NAMALWA (cell line): ENCODE results near the gene STK32C.
"Not testable (repeated sequence)": the region's sequence is repeated elsewhere in the genome, so short reads cannot be mapped to it uniquely, and the experiment has no call there.

Source experiments
- DNase-seq: peaks from one replicate; pipeline ENCODE4 v3.0.0-alpha.2; 2015; ENCODE audit warnings: low spot score

The STK32C gene

DNA sequence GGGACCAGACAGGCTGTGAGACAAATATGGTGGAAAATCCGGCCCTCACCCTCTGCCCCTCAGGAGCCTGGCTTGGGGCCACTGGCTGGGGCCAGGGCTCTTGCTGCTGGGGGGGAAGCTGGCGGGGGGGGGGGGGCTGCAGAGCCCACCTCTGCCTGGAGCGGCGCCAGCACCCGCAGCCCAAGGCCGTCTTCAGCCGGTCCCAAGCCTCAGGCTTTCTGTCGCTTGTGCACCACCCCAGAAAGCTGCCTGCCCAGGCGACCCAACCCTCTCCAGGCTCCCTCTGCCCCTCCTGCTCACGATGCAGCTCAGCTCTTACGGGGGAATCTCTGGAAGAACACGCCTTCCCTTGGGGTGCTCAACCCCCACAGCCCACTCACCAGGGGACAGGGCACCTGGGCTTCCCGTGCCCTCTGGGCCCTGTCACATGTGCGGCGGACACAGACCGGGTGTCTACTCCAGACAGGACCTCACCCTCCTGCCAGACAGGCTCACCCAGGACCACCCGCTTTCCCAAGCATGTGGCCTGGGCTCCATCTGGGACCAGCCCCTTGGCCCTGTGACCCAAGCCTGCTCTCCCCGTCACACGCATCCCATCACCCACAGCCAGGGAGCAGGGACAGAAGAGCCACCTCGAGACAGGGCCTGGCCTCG lies 77.1 kb downstream of the STK32C start:
- no peak for DNase-seq

DNA sequence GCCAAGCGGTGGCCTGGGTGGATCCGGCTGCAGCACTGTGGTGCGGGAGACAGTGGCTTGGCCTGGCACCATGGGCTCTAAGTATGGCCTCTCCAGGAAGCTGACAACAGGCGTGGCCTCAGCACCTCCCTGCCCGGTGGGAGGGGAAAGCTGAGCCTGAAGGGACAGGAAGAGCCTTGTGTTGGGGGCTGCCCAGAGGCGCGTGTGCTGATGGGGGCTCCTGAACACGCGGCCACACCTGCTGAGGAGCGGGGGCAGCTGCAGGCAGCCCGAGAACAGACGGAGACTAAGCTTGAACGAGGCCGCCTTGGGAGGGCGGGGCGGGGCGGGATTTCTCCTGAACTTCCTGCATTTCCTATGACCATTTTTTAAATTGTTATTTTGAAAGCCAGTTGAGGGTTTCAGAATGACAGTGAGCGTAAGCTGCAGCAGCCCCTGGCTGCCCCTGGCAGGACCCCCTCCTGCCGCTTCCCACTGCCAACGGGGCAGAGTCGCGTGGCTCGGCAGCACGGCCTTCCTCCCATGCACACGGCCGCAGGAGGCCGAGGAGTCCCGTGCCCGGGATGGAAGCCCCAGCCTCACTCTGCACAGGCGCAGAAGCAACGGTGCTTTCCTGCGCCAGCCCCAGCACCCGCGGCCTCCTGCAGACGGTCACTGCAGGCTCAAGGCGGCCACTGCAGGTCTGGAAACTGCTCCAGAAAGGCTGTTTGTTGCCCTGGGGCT lies 77.8 kb downstream of the STK32C start:
- DNase-seq: no peak

DNA sequence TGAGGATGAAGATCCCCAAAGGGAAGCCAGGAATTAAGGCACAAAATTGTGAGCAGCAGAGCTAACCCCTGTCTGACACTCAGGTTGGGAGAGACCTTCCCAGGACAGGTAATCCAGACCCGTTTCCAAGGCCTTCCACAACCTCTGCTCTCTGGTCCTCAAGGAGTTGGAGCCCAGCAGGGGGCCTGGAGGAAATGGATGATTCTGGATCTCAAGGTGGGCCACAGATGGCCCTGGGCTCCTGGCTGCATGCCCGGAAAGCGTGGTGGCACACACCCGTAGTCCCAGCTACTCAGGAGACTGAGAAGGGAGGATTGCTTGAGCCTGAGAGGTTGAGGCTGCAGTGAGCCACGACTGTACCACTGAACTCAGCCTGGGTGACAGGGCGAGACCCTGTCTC lies 78.7 kb downstream of the STK32C start:
- no peak for DNase-seq

DNA sequence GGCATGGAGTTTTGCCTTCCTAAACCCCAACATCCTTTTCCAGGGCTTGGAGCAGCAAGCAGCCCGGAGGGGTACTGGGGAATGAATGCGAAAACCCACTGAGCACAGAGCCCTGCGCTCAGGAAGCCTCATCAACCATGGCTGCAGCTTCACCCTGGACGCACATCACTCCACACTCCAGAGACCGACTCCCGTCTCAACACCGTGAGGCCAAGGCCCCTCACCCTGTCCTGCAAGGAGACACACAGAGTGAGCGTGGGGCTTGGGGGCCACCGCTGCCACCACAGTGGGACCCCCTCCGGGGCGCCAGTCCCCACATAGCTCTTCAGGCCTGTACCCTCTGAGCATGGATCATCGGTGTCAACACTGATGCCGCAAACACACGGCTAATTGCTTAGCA lies 79.1 kb downstream of the STK32C start:
- no peak for DNase-seq

DNA sequence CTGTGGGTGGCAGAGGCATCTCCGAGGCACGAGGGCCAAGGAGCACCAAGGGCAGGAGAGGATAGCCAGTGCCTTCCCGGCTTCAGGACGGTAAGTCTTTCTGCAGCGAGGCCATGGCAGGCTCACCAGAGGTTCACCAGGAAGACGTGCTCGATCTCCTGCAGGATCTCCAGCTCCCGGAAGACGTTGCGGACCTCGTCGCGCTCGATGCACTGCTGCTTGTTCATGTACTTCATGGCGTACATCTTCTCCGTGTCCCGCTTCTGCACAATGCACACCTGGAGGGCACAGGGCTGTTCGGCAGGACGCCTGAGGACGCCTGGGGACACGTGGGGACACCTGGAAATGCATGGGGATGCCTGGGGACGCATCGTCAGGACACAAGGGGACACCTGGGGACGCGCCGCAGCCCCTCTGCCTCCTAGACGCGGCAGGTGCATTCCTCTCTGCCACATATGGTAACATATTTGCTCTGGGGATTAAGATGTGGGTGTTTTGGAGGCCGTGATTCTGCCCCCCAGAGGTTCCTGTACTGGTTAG lies 79.8 kb downstream of the STK32C start:
- DNase-seq: no peak

DNA sequence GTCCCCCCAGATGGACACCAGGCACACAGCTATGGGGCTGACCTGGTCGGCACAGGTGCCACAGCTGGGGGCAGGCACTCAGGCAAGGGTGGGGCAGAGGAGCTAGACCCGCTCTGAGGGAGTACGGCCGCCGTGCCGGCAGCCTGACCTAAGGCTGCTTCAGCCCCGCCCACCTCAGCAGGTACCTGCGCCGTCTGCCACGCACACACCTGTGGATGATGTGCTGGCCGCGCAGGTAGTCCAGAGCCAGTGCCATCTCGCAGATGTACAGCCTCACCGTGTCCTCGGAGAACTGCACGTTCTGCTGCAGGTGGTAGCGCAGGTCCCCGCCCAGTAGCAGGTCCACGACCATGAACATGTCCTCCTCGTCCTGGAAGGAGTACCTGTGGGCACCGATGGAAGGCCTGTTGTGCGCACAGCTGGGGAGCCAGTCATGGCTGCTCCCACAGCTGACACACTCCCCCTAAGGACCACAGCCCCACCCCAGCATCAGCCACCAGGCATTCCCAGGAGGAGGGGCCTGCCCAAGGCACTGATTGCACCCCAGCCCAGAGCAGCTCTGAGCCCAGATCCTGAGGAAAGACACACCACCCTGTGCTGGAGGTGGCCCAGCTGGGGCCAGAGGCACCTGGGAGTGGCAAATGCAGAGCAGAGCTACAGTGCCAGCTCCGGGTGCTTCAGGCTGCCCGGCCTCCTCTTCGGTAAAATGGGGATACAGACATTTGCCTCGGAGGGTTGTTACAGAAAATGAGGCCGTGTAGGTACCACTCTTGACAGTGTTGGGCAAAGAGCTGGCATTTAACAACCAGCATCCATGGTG lies 81.0 kb downstream of the STK32C start:
- no peak for DNase-seq

DNA sequence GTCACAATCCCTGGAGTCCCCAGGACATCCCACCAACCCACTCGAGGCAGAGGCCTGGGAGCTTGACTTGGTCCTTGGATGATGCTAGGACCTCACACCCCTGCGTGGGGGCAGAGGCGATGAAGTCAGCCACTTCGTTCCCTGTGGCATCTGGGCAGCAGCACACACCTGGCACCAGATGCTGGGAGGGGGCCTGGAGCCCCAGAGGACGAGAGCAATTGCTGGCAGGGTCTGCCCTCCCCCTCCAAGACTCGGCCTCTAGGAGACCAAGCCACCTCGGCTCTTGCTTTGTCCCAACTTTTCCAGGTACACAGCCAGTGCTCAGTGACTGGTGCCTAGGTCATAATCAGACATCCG lies 81.9 kb downstream of the STK32C start:
- DNase-seq: no peak

DNA sequence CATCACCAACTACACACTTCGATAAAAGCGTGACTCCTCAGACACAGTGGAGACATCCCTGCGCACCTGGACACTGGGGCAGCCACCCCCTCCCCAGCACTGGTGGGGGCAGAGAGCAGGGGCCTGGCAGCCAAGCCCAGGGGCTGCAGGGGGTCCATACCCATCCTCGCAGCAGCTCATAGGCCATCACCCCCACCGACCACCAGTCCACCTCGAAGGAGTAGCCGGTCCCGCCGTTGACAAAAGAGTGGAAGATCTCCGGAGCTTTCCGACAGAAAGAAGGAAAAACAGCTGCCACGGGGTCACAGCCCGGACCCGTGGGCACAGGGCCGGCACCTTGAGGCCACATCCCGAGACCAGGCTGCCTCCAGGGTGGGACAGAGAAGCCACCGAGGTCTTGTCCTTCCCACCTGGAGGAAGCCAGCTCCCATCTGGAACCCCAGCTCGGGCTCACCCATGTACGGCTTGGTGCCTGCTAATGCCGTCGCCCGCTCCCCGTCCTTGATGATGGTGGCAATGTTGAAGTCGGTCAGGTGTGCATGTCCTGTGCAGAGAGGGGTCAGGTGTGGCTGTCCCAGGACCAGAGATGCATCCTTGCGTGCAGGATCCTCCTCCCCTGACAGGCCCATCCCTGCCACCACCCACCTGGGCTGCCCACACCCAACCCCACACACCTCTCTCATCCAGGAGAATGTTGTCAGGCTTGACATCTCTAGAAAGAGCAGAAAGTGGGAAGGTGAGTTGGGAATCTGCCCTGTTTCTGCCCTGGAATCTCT lies 82.5 kb downstream of the STK32C start:
- no peak for DNase-seq

DNA sequence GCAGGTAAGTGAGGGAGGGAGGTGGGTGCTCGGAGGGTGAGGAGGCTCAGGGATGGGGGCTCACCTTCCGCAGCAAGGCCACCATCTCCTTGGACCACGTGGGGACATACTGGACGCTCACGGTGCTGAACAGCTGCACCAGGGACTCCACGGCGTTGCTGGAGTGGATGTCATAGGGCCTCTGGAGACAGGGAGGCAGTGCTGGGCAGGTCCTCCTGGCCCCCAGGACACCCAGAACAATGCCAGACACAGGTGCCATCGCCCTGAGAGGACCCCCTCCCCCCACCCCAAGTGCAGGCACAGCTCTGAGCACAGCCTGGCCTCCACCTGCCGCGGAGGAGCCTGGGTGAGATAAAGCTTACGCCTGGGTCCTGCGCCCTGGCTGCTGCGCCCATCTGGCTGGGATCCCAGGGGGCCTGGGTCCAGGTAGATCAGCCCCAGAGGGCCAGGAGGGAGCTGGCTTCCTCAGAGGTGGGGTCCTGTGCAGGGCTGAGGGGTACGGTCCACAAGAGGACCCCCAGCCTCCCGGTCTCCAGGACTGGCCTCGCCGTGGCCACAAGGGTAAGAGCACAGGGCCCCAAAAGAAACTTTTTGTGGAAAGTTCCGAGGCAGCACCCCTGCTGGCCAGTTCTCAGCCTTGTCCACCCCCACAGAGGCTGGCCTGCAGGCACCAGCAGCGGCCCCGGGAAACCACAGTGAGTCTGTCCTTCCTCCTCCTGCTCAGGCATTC lies 83.2 kb downstream of the STK32C start:
- DNase-seq: no peak

DNA sequence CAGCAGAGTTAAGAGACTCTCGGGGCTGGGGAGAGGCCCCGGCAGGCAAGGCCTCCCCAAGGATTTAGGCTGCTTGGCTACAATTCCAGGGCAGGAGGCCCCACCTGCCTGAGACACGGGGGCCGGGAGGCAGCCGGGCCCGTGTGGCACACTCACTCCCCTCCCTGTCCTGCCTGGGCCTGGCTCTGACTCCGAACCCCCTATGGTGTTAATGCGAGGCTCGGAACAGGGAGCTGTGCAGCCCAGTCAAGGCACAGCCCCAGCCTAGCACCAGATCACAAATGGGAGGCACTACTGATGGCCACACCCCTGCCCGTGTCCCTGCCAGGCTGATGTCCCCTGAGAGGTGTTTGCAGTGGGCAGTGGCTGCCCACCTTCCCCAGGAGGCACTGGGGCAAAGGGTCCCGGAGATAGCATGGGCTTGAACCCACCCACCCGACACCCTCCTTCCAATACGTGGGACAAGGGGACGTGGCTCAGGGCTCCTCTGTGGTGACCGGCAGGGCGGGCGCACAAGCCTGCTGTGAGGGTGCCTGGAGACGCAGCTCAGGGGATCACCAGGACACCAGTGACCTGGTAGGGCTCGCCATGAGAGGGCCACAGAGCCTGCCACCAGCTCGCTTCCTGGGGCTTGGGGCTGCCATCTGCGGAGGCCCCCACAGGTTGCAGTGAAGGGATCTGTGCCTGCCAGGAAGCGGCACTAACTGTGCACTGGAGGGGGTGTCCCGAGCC lies 84.0 kb downstream of the STK32C start:
- no peak for DNase-seq

DNA sequence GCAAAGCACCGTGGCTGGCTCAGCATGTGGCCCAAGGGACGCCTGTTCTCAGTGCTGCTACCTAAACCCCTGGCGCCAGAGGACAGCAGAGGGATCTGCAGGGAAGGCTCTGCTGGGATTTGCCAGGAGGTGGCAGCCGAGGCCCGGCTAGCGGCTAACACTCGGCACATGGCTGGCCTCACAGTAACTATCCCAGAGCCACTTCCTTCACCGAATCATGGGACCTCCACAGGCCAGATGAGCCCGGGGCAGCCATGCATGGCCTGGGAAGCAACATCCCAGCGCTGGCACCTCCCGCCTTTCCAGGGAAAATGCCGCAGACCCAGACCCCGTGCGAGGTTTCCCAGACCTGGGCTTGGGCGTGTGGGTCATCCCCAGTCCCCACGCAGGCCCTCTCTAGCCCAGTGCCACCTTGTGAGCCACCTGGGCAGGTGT lies 84.6 kb downstream of the STK32C start:
- no peak for DNase-seq

DNA sequence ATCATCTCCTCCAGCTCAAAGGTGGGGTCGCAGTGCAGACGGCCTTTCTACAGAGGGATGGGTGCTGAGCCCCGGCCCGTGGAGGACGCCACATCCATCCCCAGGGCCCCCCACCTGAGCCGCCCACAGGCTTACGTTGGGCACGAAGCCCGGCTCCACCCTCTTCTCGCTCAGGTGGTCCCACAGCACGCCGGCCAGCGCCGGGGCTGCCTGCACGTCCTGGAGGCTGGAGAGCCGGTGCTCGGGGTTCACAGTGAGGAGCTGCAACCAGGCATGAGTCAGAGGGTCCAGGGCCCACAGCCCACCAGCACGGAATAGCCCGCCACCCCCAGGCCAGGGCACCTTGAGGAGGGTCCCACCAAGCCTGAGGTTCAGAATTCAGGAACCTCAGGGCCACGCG lies 85.0 kb downstream of the STK32C start:
- DNase-seq: no peak

DNA sequence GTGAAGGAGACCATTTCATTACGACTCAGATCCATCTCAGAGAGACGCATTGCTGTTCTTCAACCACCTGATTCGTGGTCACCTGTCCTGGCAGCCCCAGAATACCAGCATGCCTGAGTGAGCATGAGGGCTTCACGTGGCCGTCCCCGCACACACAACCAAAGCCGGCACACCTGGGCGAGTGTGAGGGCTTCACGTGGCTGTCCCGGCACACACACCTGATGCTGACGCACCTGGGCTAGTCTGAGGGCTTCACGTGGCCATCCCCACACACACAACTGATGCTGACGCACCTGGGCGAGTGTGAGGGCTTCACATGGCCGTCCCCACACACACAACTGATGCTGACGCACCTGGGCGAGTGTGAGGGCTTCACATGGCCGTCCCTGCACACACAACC lies 86.8 kb downstream of the STK32C start:
- DNase-seq: not testable (repeated sequence)

DNA sequence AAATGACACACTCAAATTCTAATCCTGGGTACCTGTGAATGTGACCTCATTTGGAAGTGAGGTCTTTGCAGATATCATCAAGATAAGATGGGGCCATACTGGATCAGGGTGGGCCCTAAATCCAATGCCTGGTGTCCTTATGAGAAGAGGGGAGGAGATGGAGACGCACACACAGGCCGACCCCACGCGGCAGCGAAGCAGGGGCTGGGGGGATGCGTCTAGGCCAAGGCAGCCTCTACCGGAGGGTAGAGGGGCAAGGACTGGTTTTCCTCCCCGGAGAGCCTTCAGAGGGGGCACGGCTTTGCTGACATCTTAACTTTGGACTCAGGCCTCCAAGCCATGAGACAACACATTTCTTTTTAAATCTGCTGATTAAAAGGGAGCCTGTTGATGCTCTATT lies 87.7 kb downstream of the STK32C start:
- DNase-seq: no peak

DNA sequence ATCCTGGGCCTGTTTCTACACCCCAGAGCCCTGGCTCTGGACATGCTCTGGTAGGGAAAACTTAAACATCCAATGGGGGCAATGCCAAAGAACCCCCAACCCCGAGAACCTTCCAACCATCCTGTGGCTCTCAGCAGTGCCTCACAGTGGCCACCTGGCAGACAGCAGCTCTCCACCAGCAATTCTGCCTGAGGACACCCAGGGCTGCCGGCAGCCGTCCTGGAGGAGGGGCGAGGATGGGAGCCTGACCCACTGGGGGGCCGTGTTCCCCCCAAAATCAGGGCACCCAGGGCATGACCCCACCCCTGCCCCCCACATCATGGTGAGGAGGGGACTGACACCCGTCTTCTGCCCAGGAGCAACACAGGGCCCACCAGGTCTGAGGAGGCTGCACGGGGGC lies 88.3 kb downstream of the STK32C start:
- no peak for DNase-seq

DNA sequence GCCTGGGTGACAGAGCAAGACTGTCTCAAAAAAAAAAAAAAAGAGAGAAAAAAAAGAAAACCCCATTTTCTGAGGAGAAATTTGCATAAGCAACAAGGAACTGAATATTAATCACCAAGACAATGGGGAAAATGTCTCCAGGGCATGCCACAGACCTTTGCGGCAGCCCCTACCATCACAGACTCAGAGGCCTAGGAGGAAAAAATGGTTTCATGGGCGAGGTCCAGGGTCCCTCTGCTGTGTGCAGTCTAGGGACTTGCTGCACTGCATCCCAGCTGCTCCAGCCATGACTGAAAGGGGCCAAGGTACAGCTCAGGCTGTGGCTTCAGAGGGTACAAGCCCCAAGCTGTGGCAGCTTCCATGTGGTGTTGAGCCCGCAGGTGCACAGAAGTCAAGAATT lies 91.3 kb downstream of the STK32C start:
- DNase-seq: not testable (repeated sequence)

DNA sequence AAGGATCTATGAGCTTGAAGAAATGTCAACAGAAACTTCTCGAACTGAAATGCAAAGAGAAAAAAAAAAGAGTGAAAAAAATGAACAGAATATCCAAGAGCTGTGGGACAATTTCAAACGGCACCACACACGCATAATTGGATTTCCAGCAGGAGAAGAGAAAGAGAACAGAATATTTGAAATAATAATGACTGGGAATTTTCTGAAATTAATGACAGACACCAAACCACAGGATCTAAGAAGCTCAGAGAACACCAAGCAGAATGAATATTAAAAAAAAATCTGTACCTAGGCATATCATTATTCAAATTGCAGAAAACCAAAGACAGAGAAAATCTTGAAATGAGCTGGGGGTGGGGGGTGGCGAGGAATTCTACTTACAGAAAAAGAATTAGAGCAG lies 93.8 kb downstream of the STK32C start:
- DNase-seq: no peak

DNA sequence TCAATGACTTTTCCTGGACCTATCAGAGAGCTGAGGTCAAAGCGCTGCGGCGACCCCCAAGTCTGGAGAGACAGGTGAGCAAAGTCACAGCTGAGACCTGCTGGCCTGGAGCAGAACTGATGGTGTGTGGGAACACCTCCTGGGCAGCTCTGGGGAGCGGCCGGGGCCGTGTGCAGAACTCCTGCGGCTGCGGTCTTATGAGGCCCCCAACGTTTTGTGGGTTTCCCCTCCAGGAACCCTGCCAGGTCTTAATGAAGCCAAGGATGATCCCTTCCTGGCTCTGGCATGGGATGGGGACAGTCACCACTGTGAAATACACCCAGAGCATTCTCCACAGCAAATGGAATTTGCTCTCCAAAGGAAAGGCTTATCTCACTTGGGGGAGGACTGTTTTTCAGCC lies 94.9 kb downstream of the STK32C start:
- no peak for DNase-seq

DNA sequence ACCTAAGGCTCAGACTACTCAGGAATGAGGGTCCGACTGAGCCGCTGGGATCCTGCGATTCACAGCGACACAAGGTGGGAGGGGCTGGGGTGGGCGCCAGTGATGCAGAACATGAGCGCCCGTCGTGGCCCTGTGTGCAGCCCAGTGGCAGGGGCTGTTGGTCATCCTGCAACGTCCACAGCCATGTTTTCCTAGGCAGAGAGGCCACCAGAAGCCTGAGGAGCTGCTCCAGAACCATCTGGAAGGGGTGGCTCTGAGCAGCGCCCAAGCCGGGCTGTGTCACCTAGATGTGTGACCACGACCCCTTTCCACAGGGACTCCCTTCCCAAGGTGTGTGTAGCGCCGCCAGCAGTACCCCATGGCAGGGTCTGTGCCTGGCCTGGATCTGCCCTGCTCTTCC lies 96.5 kb downstream of the STK32C start:
- no peak for DNase-seq

DNA sequence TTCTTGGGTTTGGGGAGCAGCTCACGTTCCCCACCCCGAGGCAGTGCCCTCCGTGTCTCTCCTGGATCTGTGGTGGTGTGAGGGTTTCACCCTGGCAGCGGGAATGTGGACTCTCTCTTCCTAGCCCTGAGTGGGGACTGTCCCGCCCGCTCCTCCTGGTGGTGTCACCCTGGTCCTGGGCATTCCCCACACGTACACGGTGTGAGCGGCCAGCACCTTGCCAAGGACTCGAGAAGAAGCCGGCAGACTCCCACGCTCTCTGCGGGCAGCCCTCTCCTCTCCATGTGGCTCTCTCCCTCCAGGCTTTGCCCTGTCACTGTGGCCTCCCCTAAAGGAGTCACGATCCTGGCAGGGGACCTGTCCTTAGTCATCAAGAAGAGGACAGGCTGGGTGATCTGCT lies 97.0 kb downstream of the STK32C start:
- no peak for DNase-seq
